Pons (tissue), 1 donor: ENCODE data around the gene CCT6A.
"Not testable (repeated sequence)": the region's sequence is repeated elsewhere in the genome, so short reads cannot be mapped to it uniquely, and the experiment has no call there.

Experiments
- DNase-seq: peaks from one replicate; pipeline ENCODE4 v3.0.0-alpha.2; 2016; ENCODE audit warnings: low spot score

Gene CCT6A

GRCh38 chr7:56099653-56100052 lies 48.1 kb downstream of the CCT6A start:
- no peak for DNase-seq

DNA sequence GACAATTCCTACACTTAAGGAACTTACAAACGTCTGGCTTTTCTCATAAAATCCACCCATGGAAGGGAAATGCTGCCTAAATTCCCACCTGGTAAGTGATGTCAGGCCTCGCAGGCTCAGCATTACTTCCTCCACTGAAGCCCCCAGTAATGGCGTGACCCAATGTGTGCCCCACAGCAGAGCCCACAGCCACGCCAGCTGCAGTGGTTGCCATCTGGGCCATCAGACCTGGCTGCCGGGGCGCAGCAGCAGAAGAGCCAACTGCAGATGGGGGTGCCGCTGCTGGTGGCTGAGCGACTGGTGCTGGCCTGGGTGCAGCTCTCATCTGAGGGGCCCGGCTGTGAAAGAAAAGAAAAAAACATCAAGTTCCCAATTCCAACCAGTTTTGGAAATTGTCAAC lies 52.6 kb downstream of the CCT6A start:
- DNase-seq: not testable (repeated sequence)

DNA sequence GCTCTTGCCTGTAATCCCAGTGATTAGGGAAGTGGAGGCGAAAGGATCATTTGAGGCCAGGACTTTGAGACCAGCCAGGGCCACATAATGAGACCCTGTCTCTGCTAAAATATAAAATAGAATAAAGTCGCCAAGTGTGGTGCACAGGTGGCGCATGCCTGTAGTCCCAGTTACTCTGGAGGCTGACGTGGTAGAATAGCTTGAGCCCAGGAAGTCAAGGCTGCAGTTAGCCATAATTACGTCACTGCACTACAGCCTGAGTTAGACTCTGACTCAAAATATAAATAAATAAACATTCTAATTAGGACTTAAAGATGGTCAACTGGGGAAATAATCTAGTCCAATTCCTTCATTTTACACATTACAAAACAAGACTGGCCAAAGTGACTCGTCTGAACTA lies 53.9 kb downstream of the CCT6A start:
- peak; percentile 5 for DNase-seq

- DNase-seq: peak; percentile 99
Observed at GRCh38 chr7:56106108-56107073, 54.8 kb downstream of the CCT6A start, which contains the start of gene CHCHD2. CHCHD2 (minus strand) TSS chr7:56106476; CDS start chr7:56106413, 63 bp downstream.

GRCh38 chr7:56107954-56108258 lies 56.3 kb downstream of the CCT6A start:
- no peak for DNase-seq

GRCh38 chr7:56110611-56111010 lies 59.0 kb downstream of the CCT6A start:
- DNase-seq: no peak

GRCh38 chr7:56112244-56112643 lies 60.7 kb downstream of the CCT6A start:
- DNase-seq: not testable (repeated sequence)
